Activated T-cell treated with anti-CD3 and anti-CD28 coated beads, Interleukin-2, amount 50 U/mL, for 24 hours (primary cell): Measurements from ENCODE around the gene GAREM1.

Experiments
- DNase-seq: peaks from one replicate; pipeline ENCODE4 v3.0.0-alpha.2; 2020
- H3K27ac Mint-ChIP-seq: 2 replicates; pipeline ENCODE4 v1.8.0; 2020; ENCODE audit warnings: mild to moderate bottlenecking, mixed read lengths
- H3K27me3 Mint-ChIP-seq: 2 replicates; pipeline ENCODE4 v1.8.0; 2020; ENCODE audit warnings: mixed read lengths
- H3K36me3 Mint-ChIP-seq: 2 replicates; pipeline ENCODE4 v1.8.0; 2020; ENCODE audit warnings: low read depth, mixed read lengths
- H3K4me1 Mint-ChIP-seq: 2 replicates; pipeline ENCODE4 v1.8.0; 2020; ENCODE audit warnings: low read depth, mixed read lengths
- H3K4me3 Mint-ChIP-seq: 2 replicates; pipeline ENCODE4 v1.8.0; 2020; ENCODE audit warnings: mild to moderate bottlenecking, moderate library complexity, mixed read lengths
- H3K9me3 Mint-ChIP-seq: 2 replicates; pipeline ENCODE4 v1.8.0; 2020; ENCODE audit warnings: mixed read lengths

Gene GAREM1

GRCh38 chr18:32277549-32277948 is 193.1 kb downstream of the GAREM1 start:
- no peak overlapping the region for H3K4me3 Mint-ChIP-seq
- no peak for DNase-seq
- no peak overlapping the region for H3K27ac Mint-ChIP-seq
- H3K27me3 Mint-ChIP-seq: peaks cover 8% of the 10 kb centered on the region
- H3K36me3 Mint-ChIP-seq: no peaks in the 10 kb centered on the region
- H3K4me1 Mint-ChIP-seq: no peaks in the 10 kb centered on the region
- H3K9me3 Mint-ChIP-seq: no peaks in the 10 kb centered on the region

- no peak overlapping the region for H3K4me3 Mint-ChIP-seq
- no peaks in the 10 kb centered on the region for H3K4me1 Mint-ChIP-seq
- no peak for DNase-seq
- H3K9me3 Mint-ChIP-seq: no peaks in the 10 kb centered on the region
- no peaks in the 10 kb centered on the region for H3K36me3 Mint-ChIP-seq
- H3K27me3 Mint-ChIP-seq: peaks cover 8% of the 10 kb centered on the region
- no peak overlapping the region for H3K27ac Mint-ChIP-seq
Observed at GRCh38 chr18:32276906-32277305, 193.8 kb downstream of the GAREM1 start.

GRCh38 chr18:32276256-32276655 is 194.4 kb downstream of the GAREM1 start:
- H3K4me3 Mint-ChIP-seq: no peak overlapping the region
- H3K27ac Mint-ChIP-seq: no peak overlapping the region
- H3K4me1 Mint-ChIP-seq: no peaks in the 10 kb centered on the region
- H3K9me3 Mint-ChIP-seq: no peaks in the 10 kb centered on the region
- H3K27me3 Mint-ChIP-seq: peaks cover 8% of the 10 kb centered on the region
- DNase-seq: no peak
- no peaks in the 10 kb centered on the region for H3K36me3 Mint-ChIP-seq

- no peaks in the 10 kb centered on the region for H3K36me3 Mint-ChIP-seq
Observed at GRCh38 chr18:32275221-32275620, 195.5 kb downstream of the GAREM1 start.

GRCh38 chr18:32274307-32274706 is 196.4 kb downstream of the GAREM1 start:
- Mint-ChIP-seq H3K27ac (no peak overlapping the region), H3K4me3 (no peak overlapping the region), H3K9me3 (no peaks in the 10 kb centered on the region), H3K4me1 (no peaks in the 10 kb centered on the region), H3K36me3 (no peaks in the 10 kb centered on the region), H3K27me3 (peaks cover 8% of the 10 kb centered on the region)
- DNase-seq: no peak

More at GRCh38 chr18:32275221-32275620, 195.5 kb downstream of the GAREM1 start:
- Mint-ChIP-seq H3K27me3 (peaks cover 8% of the 10 kb centered on the region), H3K9me3 (no peaks in the 10 kb centered on the region), H3K4me1 (no peaks in the 10 kb centered on the region), H3K4me3 (no peak overlapping the region), H3K27ac (no peak overlapping the region)
- DNase-seq: no peak

GRCh38 chr18:32271672-32272208 is 198.9 kb downstream of the GAREM1 start:
- Mint-ChIP-seq H3K36me3 (no peaks in the 10 kb centered on the region), H3K4me1 (no peaks in the 10 kb centered on the region), H3K4me3 (no peak overlapping the region), H3K27ac (no peak overlapping the region), H3K27me3 (peaks cover 3% of the 10 kb centered on the region), H3K9me3 (no peaks in the 10 kb centered on the region)
- no peak for DNase-seq

- no peaks in the 10 kb centered on the region for H3K4me1 Mint-ChIP-seq
- no peak for DNase-seq
- H3K36me3 Mint-ChIP-seq: no peaks in the 10 kb centered on the region
- H3K27me3 Mint-ChIP-seq: peaks cover 3% of the 10 kb centered on the region
- H3K9me3 Mint-ChIP-seq: no peaks in the 10 kb centered on the region
- no peak overlapping the region for H3K4me3 Mint-ChIP-seq
- no peak overlapping the region for H3K27ac Mint-ChIP-seq
Observed at GRCh38 chr18:32270341-32270740, 200.3 kb downstream of the GAREM1 start.

- Mint-ChIP-seq H3K27me3 (peaks cover 3% of the 10 kb centered on the region), H3K9me3 (no peaks in the 10 kb centered on the region), H3K4me3 (no peak overlapping the region), H3K36me3 (no peaks in the 10 kb centered on the region), H3K4me1 (no peaks in the 10 kb centered on the region), H3K27ac (no peak overlapping the region)
- no peak for DNase-seq
Observed at GRCh38 chr18:32267463-32267862, 203.2 kb downstream of the GAREM1 start.

GRCh38 chr18:32264401-32264800 is 206.3 kb downstream of the GAREM1 start:
- Mint-ChIP-seq H3K9me3 (no peaks in the 10 kb centered on the region), H3K27me3 (peaks cover 12% of the 10 kb centered on the region)

GRCh38 chr18:32262092-32262491 is 208.6 kb downstream of the GAREM1 start:
- Mint-ChIP-seq H3K4me3 (no peak overlapping the region), H3K9me3 (no peaks in the 10 kb centered on the region), H3K27ac (no peak overlapping the region), H3K4me1 (no peaks in the 10 kb centered on the region), H3K36me3 (no peaks in the 10 kb centered on the region), H3K27me3 (peaks cover 13% of the 10 kb centered on the region)
- no peak for DNase-seq

More at GRCh38 chr18:32264401-32264800, 206.3 kb downstream of the GAREM1 start:
- no peak for DNase-seq
- no peaks in the 10 kb centered on the region for H3K36me3 Mint-ChIP-seq
- H3K4me1 Mint-ChIP-seq: no peaks in the 10 kb centered on the region
- H3K27ac Mint-ChIP-seq: no peak overlapping the region
- no peak overlapping the region for H3K4me3 Mint-ChIP-seq

GRCh38 chr18:32261003-32261402 is 209.7 kb downstream of the GAREM1 start:
- H3K27me3 Mint-ChIP-seq: peaks cover 20% of the 10 kb centered on the region
- H3K4me3 Mint-ChIP-seq: no peak overlapping the region
- H3K36me3 Mint-ChIP-seq: no peaks in the 10 kb centered on the region
- H3K4me1 Mint-ChIP-seq: no peaks in the 10 kb centered on the region
- H3K9me3 Mint-ChIP-seq: no peaks in the 10 kb centered on the region
- no peak for DNase-seq
- H3K27ac Mint-ChIP-seq: no peak overlapping the region

GRCh38 chr18:32259553-32259952 is 211.1 kb downstream of the GAREM1 start:
- no peaks in the 10 kb centered on the region for H3K4me1 Mint-ChIP-seq
- no peaks in the 10 kb centered on the region for H3K9me3 Mint-ChIP-seq
- H3K4me3 Mint-ChIP-seq: no peak overlapping the region
- H3K27me3 Mint-ChIP-seq: peaks cover 20% of the 10 kb centered on the region
- no peaks in the 10 kb centered on the region for H3K36me3 Mint-ChIP-seq
- DNase-seq: no peak
- H3K27ac Mint-ChIP-seq: no peak overlapping the region

GRCh38 chr18:32258558-32259204 is 212.0 kb downstream of the GAREM1 start:
- no peak for DNase-seq
- Mint-ChIP-seq H3K27me3 (peaks cover 20% of the 10 kb centered on the region), H3K4me1 (no peaks in the 10 kb centered on the region), H3K4me3 (no peak overlapping the region), H3K27ac (no peak overlapping the region), H3K36me3 (no peaks in the 10 kb centered on the region), H3K9me3 (no peaks in the 10 kb centered on the region)

- Mint-ChIP-seq H3K27me3 (peaks cover 17% of the 10 kb centered on the region), H3K36me3 (no peaks in the 10 kb centered on the region), H3K4me3 (no peak overlapping the region), H3K9me3 (no peaks in the 10 kb centered on the region), H3K4me1 (no peaks in the 10 kb centered on the region), H3K27ac (no peak overlapping the region)
- DNase-seq: no peak
Observed at GRCh38 chr18:32258148-32258547, 212.5 kb downstream of the GAREM1 start.

GRCh38 chr18:32257084-32257785 is 213.4 kb downstream of the GAREM1 start:
- no peak overlapping the region for H3K27ac Mint-ChIP-seq
- no peaks in the 10 kb centered on the region for H3K36me3 Mint-ChIP-seq
- no peaks in the 10 kb centered on the region for H3K4me1 Mint-ChIP-seq
- peaks cover 18% of the 10 kb centered on the region for H3K27me3 Mint-ChIP-seq
- no peak overlapping the region for H3K4me3 Mint-ChIP-seq
- no peaks in the 10 kb centered on the region for H3K9me3 Mint-ChIP-seq
- no peak for DNase-seq
